Fibroblast of skin of back (primary cell): ENCODE data around the gene HHIP.

ENCODE experiments used
- DNase-seq: peaks from one replicate; pipeline ENCODE4 v3.0.0-alpha.2; 2013

The HHIP gene

DNA sequence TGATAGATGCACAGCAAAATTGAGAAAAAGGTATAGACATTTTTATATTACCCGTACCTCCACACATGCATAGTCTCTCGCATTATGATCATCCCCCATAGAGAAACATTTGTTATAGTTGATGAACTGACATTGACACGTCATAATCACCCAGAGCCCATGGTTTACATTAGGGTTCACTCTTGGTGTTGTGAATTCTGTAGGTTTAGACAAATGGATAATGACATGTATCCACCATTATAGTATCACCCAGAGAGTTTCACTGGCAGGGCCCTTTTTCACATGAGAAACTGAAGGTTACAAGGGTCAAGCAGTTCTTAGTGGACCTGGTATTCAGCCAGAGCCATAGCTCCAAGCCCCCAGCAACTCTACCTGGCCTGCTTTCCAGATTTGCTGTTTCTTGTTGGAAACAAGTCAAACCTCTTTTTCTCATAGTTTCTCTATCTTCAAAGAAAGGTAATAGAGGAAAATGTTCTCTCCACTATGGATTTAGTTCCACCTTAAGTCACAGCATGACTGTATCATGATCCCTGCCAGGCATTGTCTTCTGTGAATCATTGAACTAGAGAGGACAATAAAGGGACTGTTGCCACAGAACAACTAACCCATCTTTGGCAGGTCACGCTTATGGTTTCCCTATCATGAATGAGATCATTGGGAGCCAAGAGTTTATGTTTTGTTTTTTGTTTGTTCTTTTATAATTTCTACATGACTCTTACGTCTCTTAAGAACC lies 64.0 kb downstream of the HHIP start:
- peak; percentile 56 for DNase-seq

DNA sequence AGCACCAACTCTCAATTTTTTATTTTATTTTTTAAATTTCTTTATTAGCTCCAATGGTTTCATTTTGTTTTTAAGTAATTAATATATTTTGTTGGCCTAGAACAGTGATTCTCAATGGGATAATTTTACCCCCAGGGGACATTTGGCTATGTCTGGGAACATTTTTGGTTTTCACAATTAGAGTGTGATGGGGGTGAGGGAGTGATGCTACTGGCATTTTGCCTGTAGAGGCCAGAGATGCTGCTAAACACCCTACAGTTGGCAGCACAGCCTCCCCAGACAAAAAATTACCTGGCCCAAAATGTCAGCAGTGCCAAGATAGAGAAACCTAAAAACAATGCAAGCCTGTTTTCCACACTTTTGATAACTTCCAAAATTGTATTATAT lies 64.6 kb downstream of the HHIP start:
- peak; percentile 30 for DNase-seq

DNA sequence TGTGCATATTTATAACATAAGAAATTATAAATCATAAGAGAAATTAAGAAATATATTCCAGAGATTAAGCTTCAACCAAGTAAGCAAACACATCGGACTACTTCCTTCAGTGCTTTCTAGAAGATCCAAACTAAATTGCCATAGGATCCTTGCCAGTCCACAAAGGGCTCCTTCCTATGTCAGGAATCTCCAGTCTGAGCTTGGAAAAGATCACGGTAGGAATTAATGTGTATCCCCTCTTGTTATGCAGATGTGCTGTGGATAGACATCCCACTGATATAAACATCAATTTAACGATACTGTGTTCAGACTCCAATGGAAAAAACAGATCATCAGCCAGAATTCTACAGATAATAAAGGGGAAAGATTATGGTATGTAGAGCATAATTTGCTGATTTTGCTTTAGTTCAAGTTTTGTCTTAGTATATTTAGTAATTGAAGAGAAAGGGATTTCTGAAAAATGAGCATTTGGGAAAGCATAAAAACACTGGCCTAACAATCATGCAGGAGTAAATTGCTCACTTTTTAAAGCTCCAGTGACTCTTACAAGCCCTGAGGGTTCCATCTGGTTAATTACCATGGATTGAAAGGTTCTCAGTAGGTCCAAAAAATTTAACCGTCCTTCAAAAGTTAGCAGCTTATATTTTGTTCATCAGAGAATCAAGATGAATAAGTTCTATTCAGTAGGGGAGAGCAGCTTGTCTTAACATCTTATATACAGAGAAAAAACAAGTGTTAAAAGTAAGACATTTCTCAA lies 65.9 kb downstream of the HHIP start:
- DNase-seq = no peak

DNA sequence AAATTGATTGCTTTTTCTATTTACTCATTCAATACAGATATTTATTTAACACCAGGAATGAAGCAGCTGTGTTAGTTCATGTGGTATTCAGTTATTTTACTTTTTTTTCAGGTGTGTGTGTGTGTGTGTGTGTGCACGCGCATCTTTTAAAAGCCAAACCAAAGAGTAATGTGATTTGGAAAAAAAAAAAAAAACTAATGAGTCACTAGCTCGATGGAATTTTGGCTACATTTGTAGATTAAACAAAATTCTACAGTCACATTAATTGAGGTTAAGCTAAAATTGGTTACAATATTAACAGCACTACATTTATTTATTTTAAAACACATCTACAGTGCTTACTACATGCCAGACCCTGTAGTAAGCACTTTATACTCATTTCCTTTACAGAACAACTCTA lies 66.8 kb downstream of the HHIP start:
- peak; percentile 44 for DNase-seq

DNA sequence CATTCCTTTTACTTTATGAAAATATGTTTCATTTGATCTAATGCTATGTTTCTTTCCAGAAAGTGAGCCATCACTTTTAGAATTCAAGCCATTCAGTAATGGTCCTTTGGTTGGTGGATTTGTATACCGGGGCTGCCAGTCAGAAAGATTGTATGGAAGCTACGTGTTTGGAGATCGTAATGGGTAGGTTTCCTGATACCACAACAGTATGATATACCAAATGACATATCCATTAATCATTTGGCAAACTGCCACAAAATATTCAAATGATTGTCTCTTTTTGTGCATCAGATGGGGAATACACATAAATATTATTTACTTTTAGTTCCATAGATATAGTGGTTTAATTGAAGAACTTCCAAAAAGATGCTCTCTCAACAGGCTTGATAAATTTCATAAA lies 68.2 kb downstream of the HHIP start:
- DNase-seq = no peak

DNA sequence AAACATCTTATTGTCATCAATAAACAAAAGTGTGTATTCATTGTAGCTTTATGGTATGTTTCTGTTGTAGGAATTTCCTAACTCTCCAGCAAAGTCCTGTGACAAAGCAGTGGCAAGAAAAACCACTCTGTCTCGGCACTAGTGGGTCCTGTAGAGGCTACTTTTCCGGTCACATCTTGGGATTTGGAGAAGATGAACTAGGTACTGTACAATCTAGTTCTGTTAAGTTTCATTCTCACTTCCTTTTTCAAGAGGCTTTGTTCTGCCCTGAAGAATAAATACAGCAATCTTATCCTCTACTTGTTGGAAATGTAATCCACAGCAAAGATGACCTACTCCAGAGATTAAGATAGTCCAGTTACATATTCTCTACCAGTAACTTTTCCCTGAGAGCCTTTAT lies 69.3 kb downstream of the HHIP start:
- no peak for DNase-seq

DNA sequence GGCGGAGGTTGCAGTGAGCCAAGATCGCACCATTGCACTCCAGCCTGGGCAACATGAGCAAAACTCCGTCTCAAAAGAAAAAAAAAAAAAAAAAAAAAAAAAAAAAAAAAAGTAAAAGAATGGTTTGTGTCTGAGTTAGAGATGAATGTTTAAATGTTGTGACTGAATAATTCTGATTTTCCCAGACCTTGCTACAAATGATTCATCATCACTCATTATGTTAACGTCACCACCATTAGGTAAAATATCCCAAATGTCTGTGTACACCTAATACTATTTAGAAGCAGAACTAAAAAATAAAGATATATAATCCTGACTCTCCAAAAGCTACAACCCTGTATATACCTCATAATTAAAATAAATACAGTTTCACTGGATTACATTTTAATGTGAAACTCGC lies 70.8 kb downstream of the HHIP start:
- DNase-seq = no peak

DNA sequence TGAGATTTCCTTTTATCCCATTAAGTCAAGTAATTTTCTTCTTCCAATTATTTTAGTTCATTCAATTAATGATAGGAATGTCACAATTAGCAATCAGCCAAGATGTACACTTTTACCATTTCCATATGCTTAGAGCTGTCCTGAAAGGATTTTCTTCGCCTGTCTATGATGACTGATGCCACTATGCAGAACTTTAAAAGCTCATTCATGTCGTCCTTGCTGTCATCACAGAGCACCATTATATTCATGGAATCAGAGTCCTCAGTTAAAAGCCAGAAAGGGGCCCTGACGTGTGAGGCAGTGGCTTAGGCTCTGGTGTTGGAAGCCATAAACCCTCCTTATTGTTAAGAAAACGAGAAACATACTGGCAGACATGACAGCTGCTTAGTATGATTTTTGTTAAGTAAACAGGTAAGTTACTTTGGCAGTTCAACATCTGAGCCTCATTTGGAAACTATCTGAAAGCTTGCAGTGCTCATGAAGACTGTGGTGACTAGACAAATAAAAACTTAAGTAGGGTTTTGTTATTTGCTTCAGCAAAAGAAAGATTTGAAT lies 73.1 kb downstream of the HHIP start:
- DNase-seq = no peak

DNA sequence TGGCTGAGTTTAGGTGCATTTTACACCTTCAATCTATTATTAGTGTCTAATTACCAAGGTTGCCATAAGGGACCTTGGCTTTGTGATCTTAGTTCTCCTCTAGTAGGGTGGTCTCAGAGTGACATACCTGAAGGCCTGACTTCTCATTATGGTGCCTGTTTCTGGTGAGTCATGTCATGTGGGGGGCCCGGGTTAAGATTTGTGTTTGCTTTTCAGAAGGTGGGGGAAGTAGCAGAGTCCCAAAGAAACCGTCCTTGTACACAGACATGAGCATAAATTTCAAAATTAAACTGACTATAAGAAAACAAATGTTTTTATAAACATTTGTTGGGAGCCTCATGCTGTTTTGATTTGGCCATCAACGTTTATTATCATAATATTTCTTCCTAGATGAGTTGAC lies 74.5 kb downstream of the HHIP start:
- no peak for DNase-seq

DNA sequence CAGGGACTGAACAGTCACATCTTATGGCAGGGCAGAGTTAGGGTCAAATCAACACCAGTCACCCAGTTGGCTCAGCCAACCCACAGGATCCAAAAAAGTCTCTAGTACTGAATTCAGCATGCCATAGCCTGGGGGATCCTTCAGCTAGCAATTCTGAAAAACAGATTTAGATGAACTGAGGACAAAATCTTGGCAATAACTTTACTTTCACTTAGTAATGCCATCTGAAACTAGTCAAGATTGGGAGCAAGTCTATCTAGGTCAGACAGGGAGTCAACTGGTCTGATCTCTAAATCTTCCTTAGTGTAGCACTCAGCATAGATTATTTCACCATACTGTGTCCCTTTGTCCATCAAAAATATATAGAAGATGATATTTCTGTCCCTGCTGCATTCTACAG lies 76.0 kb downstream of the HHIP start:
- no peak for DNase-seq

DNA sequence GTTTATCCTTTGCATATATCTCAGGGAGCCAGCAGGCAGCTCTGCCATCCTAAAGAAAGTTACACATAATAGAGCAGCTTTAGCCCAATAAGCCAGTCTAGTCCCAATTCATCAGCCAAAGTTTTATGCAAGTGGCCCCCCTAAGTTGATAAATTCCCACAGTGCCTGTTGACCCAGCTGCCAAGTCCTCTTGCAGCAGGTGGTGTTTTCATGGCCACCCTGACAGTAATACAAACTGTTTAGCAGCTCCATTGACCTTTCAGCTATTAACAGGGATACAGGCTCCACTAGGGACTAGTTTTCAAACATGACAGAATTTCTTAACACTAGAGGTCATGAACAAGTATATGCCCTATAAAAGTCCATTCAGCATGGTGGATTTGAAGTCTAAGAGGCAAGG lies 77.5 kb downstream of the HHIP start:
- DNase-seq = no peak

DNA sequence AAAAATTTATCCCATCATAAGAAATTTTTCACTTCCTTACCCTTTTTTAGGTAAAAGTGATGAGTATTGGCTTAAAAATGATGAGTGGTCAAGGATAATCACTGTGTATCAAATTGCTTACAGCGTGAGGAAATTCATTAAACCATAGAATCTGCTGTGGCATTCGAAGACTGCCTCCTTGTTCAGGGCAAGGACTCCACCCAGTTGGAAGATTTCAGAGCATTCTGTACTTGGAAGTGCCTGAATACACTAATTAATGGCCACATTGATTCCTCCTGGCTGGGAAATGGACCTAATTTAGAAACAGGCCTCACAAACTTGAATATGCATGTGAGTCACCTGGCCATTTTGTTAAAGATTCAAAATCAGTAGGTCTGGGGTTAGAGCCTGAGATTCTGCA lies 83.2 kb downstream of the HHIP start:
- no peak for DNase-seq

DNA sequence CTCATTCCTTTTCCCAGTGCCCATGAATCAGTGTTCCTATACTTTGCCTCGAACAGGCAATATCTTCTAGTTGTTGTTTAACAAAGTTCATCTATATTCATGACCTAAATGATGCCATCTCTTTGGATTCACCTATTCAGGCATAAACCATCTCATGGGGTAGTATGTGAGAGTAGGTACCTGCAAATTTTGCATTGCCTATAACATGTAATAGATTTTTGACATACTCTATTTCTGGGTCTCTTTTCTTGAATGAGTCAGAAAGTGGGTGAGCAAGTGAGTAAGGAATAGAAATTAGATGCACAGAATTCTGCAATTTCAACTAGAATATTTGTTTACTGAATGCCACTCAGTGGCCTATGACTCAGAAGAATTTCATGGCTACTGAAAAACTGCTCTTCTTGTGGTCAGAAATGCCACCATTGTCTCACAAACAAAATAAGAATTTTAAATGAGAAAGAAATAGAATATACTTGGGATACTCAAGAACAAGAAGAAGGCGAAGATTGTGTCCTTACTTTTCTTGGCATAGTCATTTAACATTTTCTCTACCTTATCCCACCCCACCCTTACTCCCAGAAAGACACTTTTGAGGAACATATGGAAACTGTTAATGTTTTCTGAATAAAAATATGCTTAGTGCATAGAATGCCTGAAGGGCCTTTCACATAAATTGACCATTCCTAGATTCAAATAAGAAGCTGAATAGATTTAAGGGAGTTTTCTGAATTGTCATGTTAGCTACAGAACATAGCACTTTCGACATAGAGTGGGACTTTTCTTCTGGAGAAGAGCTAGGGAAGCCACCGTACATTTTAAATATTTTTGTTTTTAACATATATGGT lies 86.8 kb downstream of the HHIP start:
- DNase-seq = peak; percentile 51

DNA sequence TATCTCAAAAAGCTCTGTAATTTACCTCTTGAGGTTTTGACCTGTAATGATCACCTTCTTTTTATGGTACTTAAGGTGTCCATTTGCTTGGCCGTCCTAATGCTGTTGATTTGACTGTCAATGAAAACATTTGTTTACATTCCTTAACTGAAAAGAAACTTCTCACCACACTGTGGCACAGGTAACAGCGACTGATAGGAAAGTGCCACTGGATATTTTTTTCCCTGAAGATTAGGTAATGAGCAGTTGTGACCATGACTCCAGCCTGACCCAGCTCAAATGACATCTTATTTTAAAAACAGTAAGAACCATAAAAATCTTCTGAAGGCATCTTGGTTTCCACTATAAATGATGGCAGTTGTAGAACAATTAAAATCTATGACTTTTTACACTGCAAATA lies 87.6 kb downstream of the HHIP start:
- DNase-seq = no peak

DNA sequence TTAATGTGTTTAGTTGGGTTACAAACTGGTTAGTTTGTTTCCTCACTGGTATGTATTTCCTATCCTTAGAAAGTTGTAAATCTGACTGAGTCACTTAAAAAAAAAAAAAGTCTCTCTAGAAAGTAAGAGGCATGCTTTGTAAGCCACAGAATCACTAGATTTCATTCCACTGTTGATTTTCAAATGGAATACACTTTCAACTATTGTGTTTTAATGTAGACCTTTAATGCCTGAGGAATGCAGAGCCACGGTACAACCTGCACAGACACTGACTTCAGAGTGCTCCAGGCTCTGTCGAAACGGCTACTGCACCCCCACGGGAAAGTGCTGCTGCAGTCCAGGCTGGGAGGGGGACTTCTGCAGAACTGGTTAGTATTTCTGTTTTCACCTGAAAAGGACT lies 88.6 kb downstream of the HHIP start:
- DNase-seq = peak; percentile 39

DNA sequence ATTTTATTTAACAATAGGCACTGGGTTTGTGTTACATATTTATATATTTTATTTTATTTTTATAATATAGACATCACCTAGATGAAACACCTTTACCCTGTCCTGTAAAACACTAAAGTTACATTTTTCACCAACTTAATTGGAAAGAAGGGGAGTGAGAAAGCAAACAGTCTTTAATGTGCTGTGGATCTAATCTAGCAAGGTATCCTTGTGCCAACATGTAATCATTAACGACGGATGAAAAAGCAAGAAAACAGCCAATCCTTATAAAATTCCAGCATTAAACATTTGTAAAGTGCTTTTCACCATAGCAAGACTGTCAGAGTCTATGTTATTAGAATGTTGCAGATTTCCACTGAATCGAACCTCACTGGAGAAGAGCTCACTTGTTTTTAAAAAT lies 92.7 kb downstream of the HHIP start:
- DNase-seq = no peak

DNA sequence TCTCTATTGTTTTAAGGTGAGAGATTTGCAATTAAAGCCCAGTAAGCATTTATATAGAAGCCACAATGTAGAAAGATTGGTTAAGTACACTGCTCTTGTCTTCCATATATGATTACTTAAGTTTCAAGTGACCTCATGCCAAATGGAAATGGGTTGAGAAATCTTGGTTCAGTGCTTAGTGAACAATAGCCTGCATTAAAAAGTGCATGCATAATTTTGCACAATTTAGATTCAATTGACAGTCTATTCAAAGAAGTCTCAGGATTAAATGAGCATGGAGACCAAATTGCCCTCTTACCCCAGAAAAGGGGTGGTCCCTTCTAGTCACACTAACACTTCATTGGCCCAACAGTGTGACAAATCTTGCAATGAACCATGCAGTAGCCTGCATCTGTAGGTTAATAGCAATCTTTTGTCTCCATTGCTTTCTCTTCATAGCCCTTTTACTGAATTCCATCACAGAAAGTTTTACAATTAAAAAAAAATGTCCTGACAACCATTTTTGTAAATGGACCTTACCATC lies 93.6 kb downstream of the HHIP start:
- no peak for DNase-seq

DNA sequence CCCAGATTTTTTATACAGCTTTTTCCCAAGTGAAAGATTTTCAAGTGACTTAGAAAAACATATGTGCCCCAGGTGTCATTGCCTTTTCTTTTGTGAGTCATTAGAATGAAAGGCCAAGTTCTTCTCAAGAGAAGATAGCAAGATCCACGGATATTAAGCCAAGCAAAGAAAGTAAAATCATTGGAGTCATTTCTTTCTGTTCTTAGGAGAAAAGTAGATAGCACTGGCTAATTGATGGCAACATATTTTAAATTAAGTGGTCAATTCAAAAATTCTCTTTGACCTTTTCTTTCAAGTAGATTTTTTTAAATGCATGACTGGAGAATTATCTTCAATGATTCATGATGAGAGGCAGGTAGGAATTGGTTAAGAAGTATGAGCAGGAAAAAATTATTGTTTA lies 94.4 kb downstream of the HHIP start:
- DNase-seq = no peak

DNA sequence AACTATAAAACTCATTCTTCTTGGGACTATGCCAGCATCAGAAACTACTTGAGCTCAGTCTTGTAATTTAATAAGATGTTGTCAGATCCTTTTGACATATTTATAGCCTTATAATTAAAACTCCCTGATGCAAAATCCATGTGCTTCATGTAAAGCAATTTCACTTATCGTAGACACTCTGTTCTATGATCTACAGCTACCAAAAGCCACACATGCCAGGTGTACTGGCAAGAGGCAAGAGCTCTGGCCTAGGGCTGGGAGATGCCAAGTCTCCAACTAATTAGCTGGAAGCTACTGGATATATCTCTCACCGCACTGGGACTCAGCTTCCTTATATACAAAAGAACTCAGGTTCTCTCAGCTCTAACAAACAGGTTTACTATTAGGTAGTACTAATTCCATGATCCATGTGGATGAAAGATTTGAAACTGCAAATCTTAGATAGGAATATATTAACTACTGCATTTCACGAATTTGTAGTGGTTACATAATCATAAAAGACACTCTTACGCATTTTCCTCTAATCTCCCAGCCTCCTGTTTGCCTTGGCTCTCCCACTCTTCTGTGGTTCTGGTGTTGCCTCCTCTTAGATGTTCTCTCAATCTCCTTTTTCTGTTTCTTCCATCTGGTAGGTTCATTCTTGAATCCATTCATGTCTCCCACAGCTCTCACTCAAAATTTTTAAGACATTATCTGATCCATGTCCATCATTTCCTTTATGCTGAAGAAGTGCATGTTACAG lies 103.0 kb downstream of the HHIP start:
- no peak for DNase-seq

DNA sequence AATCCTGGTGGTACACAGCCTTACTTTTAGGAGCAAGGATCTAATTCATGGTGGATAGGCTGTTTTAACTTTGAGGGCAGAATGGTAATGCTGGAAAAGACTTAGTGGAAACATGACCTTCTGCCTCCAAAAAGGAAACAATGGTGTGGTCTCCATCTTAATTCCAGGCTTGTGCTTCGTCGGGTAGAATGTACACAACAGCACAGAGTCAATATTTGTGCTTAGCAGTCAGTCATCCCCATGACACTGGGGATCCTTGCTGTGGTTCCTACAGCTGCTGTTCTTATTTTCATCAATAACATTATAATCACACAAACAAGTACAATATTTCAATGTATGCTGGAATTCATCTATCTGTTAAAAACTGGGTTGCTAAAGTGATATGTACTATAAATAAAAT lies 104.4 kb downstream of the HHIP start:
- DNase-seq = no peak

DNA sequence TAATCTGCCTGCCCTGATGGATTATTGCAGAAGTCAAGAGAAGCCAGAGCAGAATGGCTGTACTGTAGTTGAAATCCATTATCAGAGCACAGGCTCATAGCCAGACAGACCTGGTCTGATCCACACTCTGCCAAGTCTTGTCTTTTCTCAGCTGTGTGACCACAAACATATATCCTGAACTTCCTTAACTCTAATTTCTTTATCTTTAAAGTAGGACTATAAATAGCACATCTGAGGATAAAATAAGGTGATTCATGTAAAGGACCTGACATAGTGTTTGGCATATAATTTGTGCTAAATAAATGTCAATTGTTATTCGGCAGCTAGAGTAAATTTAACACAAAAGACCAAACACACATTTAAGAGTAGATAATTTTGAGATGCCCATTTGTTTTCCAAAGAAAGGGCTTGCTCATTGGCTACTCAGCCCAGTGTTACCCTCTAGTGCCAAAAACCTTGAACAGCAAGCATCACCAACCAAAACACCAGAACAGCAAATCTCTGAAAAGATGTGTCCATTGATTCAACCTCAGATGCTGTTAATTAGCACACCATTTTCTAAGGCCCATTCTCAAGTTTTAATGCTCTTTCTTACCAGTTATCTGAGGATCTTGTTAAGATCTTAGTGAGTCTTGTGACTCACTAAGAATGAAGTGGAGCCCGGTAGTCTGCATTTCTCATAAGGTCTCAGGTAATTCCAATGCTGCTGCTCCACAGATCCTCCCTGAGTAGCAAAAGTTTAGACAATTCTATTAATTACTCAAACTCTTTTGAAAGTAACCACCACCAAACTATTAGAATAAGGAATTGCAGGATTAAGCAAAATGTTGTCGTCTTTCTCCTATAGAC lies 108.8 kb downstream of the HHIP start:
- peak; percentile 32 for DNase-seq
